Measurements from ENCODE around the gene QSOX1.

QSOX1 gene

GRCh38 chr1:180218806-180219765 is 64.4 kb downstream of the QSOX1 start:
- DNase-seq, result no peak

- no peak for DNase-seq
These were observed 65.1 kb downstream of the QSOX1 start for GRCh38 chr1:180219776-180220175.

- no peak for DNase-seq
These were observed 66.8 kb downstream of the QSOX1 start for GRCh38 chr1:180221462-180221861.

GRCh38 chr1:180224902-180225301 is 70.2 kb downstream of the QSOX1 start:
- DNase-seq, result no peak

- DNase-seq, result no peak
These were observed 70.7 kb downstream of the QSOX1 start for GRCh38 chr1:180225403-180225802.

- DNase-seq, result no peak
These were observed 73.4 kb downstream of the QSOX1 start for GRCh38 chr1:180227861-180228647.

GRCh38 chr1:180228648-180229482 is 74.2 kb downstream of the QSOX1 start:
- no peak for DNase-seq

GRCh38 chr1:180229483-180230415 is 75.1 kb downstream of the QSOX1 start, which contains the start of gene LHX4:
Gene LHX4 (plus strand): TSS chr1:180230264. CDS start chr1:180230530, 266 bp downstream.
- DNase-seq, result peak; percentile 18

- DNase-seq, result peak; percentile 12
These were observed 75.7 kb downstream of the QSOX1 start for GRCh38 chr1:180230416-180230790.

GRCh38 chr1:180230791-180231505 is 76.3 kb downstream of the QSOX1 start:
- DNase-seq, result peak; percentile 10

- DNase-seq, result peak; percentile 10
These were observed 76.8 kb downstream of the QSOX1 start for GRCh38 chr1:180231506-180231921.

GRCh38 chr1:180231936-180232335 is 77.3 kb downstream of the QSOX1 start:
- no peak for DNase-seq

GRCh38 chr1:180232521-180233043 is 77.9 kb downstream of the QSOX1 start:
- no peak for DNase-seq

- DNase-seq, result no peak
These were observed 78.7 kb downstream of the QSOX1 start for GRCh38 chr1:180233191-180234011.

- DNase-seq, result no peak
These were observed 79.9 kb downstream of the QSOX1 start for GRCh38 chr1:180234369-180235076.

- DNase-seq, result no peak
These were observed 80.4 kb downstream of the QSOX1 start for GRCh38 chr1:180235077-180235501.

- no peak for DNase-seq
These were observed 81.0 kb downstream of the QSOX1 start for GRCh38 chr1:180235502-180236239.
